ENCODE results near the gene GLT8D2.

DNA sequence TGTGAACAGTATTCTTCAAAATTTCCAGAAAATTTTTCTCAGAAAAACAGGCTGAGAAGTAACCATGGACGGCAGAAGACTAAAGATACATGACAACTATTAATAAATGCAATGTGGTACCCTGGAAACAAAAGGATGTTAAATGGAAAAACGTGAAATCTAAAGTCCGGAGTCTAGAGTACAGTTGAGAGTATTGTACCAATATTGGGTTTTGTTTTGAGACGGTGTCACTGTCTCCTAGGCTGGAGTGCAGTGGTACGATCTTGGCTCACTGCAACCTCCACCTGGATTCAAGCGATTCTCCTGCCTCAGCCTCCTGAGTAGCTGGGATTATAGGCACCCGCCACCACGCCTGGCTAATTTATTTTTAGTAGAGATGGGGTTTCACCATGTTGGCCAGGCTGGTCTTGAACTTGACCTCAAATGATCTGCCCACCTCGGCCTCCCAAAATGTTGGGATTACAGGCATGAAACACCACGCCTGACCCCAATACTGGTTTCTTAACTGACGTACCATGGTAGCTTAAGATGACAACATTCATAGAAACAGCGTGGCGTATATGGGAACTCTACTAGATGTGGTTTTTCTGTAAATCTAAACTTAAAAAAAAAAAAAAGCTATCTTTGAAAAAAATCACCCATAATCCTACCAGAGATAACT lies 101.1 kb downstream of the GLT8D2 start:
- no peak for TF ChIP-seq POLR2AphosphoS5 (IDR thresholded peaks at IDR 0.05)
- no peak for TF ChIP-seq POLR2A (IDR thresholded peaks at IDR 0.05)

Measured in prostate gland (tissue), 1 donor.